ENCODE data around the gene RPS6KA2.

The RPS6KA2 gene

GRCh38 chr6:166469426-166469961, 157.6 kb downstream of the RPS6KA2 start:
- DNase-seq (ENCODE audit: low read depth) = no peak
- H3K4me3 ChIP-seq (ENCODE audit: low read depth, low read length) = no peak overlapping the region
- TF ChIP-seq CTCF (IDR thresholded peaks at IDR 0.05; ENCODE audit: control insufficient read depth, extremely low read depth, insufficient read depth) = no peak

GRCh38 chr6:166467436-166468000, 159.5 kb downstream of the RPS6KA2 start:
- no peak for DNase-seq (ENCODE audit: low read depth)
- no peak for TF ChIP-seq CTCF (IDR thresholded peaks at IDR 0.05; ENCODE audit: control insufficient read depth, extremely low read depth, insufficient read depth)
- no peak overlapping the region for H3K4me3 ChIP-seq (ENCODE audit: low read depth, low read length)

GRCh38 chr6:166466178-166467122, 160.6 kb downstream of the RPS6KA2 start:
- DNase-seq (ENCODE audit: low read depth) = no peak
- TF ChIP-seq CTCF (IDR thresholded peaks at IDR 0.05; ENCODE audit: control insufficient read depth, extremely low read depth, insufficient read depth) = no peak
- H3K4me3 ChIP-seq (ENCODE audit: low read depth, low read length) = no peak overlapping the region

GRCh38 chr6:166465671-166466087, 161.4 kb downstream of the RPS6KA2 start:
- no peak for DNase-seq (ENCODE audit: low read depth)
- no peak overlapping the region for H3K4me3 ChIP-seq (ENCODE audit: low read depth, low read length)
- no peak for TF ChIP-seq CTCF (IDR thresholded peaks at IDR 0.05; ENCODE audit: control insufficient read depth, extremely low read depth, insufficient read depth)

- no peak overlapping the region for H3K4me3 ChIP-seq (ENCODE audit: low read depth, low read length)
- no peak for DNase-seq (ENCODE audit: low read depth)
- TF ChIP-seq CTCF (IDR thresholded peaks at IDR 0.05; ENCODE audit: control insufficient read depth, extremely low read depth, insufficient read depth) = no peak
Observed at GRCh38 chr6:166465003-166465399, 162.1 kb downstream of the RPS6KA2 start.

- H3K4me3 ChIP-seq (ENCODE audit: low read depth, low read length) = no peak overlapping the region
- TF ChIP-seq CTCF (IDR thresholded peaks at IDR 0.05; ENCODE audit: control insufficient read depth, extremely low read depth, insufficient read depth) = no peak
- no peak for DNase-seq (ENCODE audit: low read depth)
Observed at GRCh38 chr6:166464068-166465002, 162.7 kb downstream of the RPS6KA2 start.

All from LNCaP clone FGC (cell line).